ENCODE results near the gene FAM20C.
"Not testable (repeated sequence)": the region's sequence is repeated elsewhere in the genome, so short reads cannot be mapped to it uniquely, and the experiment has no call there.

FAM20C gene

DNA sequence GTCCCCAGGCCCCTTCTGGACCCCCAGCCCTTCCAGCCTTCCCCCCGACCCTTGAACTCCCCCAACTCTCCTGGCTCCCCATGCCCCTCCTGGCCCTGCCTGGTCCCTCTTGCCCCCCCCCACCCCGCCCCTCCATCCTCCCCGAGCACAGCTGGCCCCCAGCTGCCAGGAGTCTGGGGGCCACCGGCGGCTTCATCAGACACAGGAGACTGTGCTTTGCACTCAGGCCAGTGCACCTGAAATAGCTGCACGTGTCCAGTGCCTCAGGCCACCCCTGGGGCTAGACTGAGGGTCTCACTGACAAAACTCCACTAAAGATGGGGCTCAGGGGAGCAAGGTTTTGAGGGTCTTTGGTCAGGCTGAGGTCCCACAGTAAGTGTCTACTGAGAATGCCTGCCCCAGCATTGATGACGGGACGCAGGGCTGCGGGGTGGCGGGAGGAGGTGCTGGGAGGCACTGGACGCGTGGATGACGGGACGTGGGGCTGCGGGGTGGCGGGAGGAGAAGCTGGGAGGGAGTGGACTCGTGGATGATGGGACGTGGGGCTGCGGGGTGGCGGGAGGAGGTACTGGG, 104.1 kb downstream of the FAM20C start:
- no peaks in the 10 kb centered on the region for H3K4me1 ChIP-seq
- DNase-seq = no peak
- peaks cover 24% of the 10 kb centered on the region for H3K27me3 ChIP-seq
- no peak overlapping the region for H3K4me3 ChIP-seq (ENCODE audit: low read depth, low read length)
- H3K9me3 ChIP-seq = no peaks in the 10 kb centered on the region
- TF ChIP-seq, protein P1, sequence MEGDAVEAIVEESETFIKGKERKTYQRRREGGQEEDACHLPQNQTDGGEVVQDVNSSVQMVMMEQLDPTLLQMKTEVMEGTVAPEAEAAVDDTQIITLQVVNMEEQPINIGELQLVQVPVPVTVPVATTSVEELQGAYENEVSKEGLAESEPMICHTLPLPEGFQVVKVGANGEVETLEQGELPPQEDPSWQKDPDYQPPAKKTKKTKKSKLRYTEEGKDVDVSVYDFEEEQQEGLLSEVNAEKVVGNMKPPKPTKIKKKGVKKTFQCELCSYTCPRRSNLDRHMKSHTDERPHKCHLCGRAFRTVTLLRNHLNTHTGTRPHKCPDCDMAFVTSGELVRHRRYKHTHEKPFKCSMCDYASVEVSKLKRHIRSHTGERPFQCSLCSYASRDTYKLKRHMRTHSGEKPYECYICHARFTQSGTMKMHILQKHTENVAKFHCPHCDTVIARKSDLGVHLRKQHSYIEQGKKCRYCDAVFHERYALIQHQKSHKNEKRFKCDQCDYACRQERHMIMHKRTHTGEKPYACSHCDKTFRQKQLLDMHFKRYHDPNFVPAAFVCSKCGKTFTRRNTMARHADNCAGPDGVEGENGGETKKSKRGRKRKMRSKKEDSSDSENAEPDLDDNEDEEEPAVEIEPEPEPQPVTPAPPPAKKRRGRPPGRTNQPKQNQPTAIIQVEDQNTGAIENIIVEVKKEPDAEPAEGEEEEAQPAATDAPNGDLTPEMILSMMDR (IDR thresholded peaks at IDR 0.05; ENCODE audit: low read depth, low read length) = no peak
- H3K36me3 ChIP-seq = no peaks in the 10 kb centered on the region

DNA sequence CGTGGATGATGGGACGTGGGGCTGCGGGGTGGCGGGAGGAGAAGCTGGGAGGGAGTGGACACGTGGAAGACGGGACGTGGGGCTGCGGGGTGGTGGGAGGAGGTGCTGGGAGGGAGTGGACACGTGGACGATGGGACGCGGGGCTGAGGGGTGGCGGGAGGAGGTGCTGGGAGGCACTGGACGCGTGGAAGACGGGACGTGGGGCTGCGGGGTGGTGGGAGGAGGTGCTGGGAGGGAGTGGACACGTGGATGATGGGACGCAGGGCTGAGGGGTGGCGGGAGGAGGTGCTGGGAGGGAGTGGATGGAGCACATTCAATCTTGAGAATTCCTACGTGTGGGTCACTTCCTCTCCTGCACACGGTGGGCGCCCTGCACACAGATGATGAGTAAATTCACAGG, 104.8 kb downstream of the FAM20C start:
- H3K4me1 ChIP-seq; H3K36me3 ChIP-seq; H3K9me3 ChIP-seq; DNase-seq; H3K4me3 ChIP-seq (ENCODE audit: low read depth, low read length): not testable (repeated sequence)
- H3K27me3 ChIP-seq = peaks cover 18% of the 10 kb centered on the region

DNA sequence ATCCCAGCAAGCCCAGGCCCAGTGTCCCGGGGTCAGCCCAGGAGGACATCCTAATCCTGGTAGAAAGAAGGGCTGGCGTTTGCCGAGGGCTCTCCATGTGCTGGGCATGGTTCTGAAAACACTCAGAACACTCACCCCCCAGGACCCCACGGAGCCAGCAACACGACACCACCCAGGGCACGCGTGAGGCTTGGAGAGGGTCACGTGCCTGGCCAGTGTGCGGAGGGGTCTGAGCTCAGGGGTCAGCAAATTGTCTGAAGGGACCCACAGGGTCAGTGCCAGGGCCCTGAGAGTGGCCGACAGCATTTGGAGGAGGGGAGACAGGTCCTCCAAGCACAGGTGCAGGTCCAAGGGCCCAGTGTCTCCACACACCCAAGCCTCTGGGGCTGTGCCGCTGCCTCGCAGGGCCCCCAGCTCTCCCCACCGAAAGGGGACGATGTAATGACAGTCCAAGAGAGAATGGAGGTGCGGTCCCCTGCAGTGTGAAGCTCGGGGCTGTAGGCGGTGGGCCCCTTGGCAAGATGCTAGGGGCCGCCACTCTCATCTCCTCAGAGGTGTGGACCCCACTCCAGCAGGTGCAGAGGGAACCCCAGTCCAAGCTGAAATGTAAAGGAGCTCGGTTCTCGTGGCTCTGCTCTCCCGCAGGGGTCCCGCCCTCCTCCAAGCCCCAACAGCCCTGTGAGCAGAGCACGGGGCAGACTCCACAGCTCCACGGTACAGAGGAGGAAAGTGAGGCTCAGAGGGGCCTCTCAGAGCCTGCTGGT, 105.4 kb downstream of the FAM20C start:
- Histone ChIP-seq H3K27me3 (peaks cover 12% of the 10 kb centered on the region), H3K4me3 (ENCODE audit: low read depth, low read length) (no peak overlapping the region), H3K9me3 (no peaks in the 10 kb centered on the region), H3K4me1 (no peaks in the 10 kb centered on the region), H3K36me3 (no peaks in the 10 kb centered on the region)
- TF ChIP-seq, protein P1 (IDR thresholded peaks at IDR 0.05; ENCODE audit: low read depth, low read length) = no peak
- DNase-seq = no peak

DNA sequence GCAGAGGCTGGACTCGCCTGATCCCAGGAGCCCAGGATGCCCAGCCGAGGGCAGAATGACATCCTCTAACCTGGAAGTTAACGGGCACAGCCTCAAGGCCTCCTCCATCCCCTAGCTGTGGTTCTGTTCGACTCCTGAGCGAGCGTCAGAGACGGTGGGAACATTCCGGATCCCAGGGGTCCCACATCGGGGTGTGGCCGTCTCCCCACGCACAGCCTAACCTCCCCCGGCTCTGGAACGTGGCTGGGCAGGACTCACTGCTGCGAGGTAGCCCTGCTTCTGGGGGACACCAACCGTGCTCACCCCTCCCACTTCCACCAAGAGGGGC, 106.0 kb downstream of the FAM20C start:
- H3K4me1 ChIP-seq = no peaks in the 10 kb centered on the region
- H3K27me3 ChIP-seq = peaks cover 8% of the 10 kb centered on the region
- TF ChIP-seq, protein P1 (IDR thresholded peaks at IDR 0.05; ENCODE audit: low read depth, low read length) = no peak
- no peak overlapping the region for H3K4me3 ChIP-seq (ENCODE audit: low read depth, low read length)
- no peak for DNase-seq
- H3K36me3 ChIP-seq = no peaks in the 10 kb centered on the region
- no peaks in the 10 kb centered on the region; the same call in 1 of the 2 replicates for H3K9me3 ChIP-seq

DNA sequence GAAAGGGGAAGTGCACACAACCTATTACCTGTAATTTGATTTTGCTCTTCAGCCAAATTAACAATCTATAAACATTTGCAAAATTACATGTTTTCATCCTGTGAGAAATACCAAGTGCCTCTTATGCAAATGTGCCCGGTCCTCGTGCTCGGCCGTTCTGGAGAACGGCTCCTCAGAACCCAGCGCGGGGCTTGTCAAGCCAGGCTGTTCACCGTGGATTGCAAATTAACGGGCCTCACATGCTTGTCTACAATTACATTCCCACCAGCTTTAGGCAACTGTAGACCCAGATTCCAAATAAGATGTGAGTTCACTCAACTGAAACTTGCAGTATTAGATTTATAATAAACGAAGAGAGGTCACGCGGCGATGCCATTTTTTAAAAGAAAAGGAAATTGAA, 106.4 kb downstream of the FAM20C start:
- no peak for DNase-seq
- H3K4me3 ChIP-seq (ENCODE audit: low read depth, low read length) = no peak overlapping the region
- no peaks in the 10 kb centered on the region for H3K36me3 ChIP-seq
- H3K9me3 ChIP-seq = no peaks in the 10 kb centered on the region; the same call in 1 of the 2 replicates
- TF ChIP-seq, protein P1 (IDR thresholded peaks at IDR 0.05; ENCODE audit: low read depth, low read length) = no peak
- peaks cover 4% of the 10 kb centered on the region for H3K27me3 ChIP-seq
- H3K4me1 ChIP-seq = no peaks in the 10 kb centered on the region

DNA sequence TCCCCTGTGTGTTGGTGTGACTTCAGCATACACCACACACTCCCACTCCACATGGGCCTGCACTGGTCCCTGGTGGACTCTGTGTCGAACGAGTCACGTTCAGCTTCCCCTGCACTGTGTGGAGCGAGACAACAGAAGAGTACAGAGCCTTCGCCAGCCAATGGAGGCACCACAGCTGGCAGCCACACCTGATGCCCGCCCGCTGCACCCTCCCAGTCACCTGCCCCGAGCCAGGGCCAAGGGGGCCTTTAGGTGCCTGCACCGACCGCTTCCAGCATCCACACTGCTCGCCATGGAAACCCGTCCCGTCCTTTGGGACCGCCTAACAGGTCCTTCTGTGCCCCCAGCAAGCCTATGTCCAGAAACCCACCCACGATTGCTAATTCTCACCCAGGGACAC, 106.8 kb downstream of the FAM20C start:
- DNase-seq = no peak
- Histone ChIP-seq H3K36me3 (no peaks in the 10 kb centered on the region), H3K27me3 (no peaks in the 10 kb centered on the region; the same call in 1 of the 2 replicates), H3K4me3 (ENCODE audit: low read depth, low read length) (no peak overlapping the region), H3K9me3 (no peaks in the 10 kb centered on the region; the same call in 1 of the 2 replicates), H3K4me1 (no peaks in the 10 kb centered on the region)
- TF ChIP-seq, protein P1 (IDR thresholded peaks at IDR 0.05; ENCODE audit: low read depth, low read length) = no peak
